ENCODE data around the gene HDAC3.

HDAC3 gene

DNA sequence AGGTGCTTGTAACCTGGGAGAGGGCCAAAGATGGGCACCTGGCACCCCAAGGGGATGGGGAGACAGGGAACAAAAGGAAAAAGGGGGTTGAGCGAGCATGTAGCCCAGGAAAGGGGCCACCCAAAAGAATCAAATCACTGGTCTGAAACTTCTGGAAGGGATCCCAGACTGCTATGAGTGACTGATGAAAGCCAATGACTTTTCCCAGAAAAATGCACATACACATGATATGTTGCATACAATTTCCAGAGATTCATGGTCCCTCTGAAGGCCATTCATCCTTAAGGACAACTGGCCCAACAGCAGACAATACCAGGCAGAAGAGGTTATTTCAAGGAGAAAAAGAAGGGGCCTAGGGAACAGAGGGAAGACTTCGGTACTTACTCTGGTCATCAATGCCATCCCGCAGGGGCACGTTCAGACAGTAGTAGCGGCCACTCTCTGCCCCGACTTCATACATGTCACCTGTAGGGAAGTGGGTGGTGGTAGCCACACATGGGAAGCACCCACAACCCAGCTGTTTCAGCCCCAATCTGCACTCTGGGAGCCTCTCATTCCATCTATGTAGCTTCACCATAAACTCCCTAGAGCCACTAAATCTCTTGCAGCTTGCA lies 8.4 kb downstream of the HDAC3 start (continued):
- TF ChIP-seq, protein P1, sequence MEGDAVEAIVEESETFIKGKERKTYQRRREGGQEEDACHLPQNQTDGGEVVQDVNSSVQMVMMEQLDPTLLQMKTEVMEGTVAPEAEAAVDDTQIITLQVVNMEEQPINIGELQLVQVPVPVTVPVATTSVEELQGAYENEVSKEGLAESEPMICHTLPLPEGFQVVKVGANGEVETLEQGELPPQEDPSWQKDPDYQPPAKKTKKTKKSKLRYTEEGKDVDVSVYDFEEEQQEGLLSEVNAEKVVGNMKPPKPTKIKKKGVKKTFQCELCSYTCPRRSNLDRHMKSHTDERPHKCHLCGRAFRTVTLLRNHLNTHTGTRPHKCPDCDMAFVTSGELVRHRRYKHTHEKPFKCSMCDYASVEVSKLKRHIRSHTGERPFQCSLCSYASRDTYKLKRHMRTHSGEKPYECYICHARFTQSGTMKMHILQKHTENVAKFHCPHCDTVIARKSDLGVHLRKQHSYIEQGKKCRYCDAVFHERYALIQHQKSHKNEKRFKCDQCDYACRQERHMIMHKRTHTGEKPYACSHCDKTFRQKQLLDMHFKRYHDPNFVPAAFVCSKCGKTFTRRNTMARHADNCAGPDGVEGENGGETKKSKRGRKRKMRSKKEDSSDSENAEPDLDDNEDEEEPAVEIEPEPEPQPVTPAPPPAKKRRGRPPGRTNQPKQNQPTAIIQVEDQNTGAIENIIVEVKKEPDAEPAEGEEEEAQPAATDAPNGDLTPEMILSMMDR (tag by site-specific recombination; IDR thresholded peaks at IDR 0.05), result no peak
- TF ChIP-seq ZNF664 (tag by site-specific recombination; IDR thresholded peaks at IDR 0.05), result no peak
- no peak for TF ChIP-seq ZNF146 (tag by site-specific recombination; IDR thresholded peaks at IDR 0.05)
- no peak for TF ChIP-seq HOXD13 (CRISPR knock-in tag; IDR thresholded peaks at IDR 0.05; ENCODE audit: borderline replicate concordance)
- no peak for TF ChIP-seq ZSCAN16 (tag by site-specific recombination; IDR thresholded peaks at IDR 0.05)
- no peak for TF ChIP-seq ZNF2 (tag by site-specific recombination; IDR thresholded peaks at IDR 0.05)
- TF ChIP-seq ZNF433 (tag by site-specific recombination; IDR thresholded peaks at IDR 0.05; ENCODE audit: low read depth), result no peak
- no peak for TF ChIP-seq WT1 (tag by site-specific recombination; IDR thresholded peaks at IDR 0.05)

DNA sequence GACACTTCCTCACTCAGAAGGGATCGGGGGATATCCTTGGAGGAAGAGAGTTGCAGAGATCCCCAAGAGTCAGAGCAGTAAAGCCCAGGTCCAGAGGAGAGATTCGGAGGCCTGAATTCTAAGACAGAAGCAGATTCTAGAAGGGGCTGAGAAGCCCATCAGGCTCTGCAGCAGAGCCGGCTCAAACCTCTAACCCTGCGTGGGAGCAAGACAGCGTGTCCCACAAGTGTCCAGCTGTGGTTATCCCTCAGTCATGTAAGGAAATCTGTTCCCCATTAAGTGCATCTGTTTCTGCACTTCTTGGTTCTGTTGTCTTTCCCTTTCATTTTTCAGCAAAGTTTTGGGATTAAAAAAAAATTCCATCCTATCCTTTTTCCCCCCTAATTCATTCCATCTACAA lies 13.0 kb downstream of the HDAC3 start:
- Histone ChIP-seq H3K4me3 (ENCODE audit: low read depth, low read length) (no peak overlapping the region), H3K9me3 (ENCODE audit: control insufficient read depth, insufficient read depth, low read depth, low read length) (no peaks in the 10 kb centered on the region), H3K4me1 (ENCODE audit: control insufficient read depth, insufficient read depth, low read length) (no peaks in the 10 kb centered on the region), H3K27ac (ENCODE audit: extremely low read depth, low read depth, low read length) (no peak overlapping the region), H3K36me3 (ENCODE audit: control insufficient read depth in 2 of 2, insufficient read depth in 1 of 2, low read length in 2 of 2) (peaks cover 43 to 88% of the 10 kb centered on the region in 2 experiments)
- ChIA-PET POLR2A (no interaction called here), CTCF (interaction anchor here (0.7 to 2.7 kb wide), 2 partner anchors 13 to 31 kb away, joined by 3 to 9 read pairs; partner anchors contain the start of genes HDAC3 and RELL2)
- TF ChIP-seq, protein P2, sequence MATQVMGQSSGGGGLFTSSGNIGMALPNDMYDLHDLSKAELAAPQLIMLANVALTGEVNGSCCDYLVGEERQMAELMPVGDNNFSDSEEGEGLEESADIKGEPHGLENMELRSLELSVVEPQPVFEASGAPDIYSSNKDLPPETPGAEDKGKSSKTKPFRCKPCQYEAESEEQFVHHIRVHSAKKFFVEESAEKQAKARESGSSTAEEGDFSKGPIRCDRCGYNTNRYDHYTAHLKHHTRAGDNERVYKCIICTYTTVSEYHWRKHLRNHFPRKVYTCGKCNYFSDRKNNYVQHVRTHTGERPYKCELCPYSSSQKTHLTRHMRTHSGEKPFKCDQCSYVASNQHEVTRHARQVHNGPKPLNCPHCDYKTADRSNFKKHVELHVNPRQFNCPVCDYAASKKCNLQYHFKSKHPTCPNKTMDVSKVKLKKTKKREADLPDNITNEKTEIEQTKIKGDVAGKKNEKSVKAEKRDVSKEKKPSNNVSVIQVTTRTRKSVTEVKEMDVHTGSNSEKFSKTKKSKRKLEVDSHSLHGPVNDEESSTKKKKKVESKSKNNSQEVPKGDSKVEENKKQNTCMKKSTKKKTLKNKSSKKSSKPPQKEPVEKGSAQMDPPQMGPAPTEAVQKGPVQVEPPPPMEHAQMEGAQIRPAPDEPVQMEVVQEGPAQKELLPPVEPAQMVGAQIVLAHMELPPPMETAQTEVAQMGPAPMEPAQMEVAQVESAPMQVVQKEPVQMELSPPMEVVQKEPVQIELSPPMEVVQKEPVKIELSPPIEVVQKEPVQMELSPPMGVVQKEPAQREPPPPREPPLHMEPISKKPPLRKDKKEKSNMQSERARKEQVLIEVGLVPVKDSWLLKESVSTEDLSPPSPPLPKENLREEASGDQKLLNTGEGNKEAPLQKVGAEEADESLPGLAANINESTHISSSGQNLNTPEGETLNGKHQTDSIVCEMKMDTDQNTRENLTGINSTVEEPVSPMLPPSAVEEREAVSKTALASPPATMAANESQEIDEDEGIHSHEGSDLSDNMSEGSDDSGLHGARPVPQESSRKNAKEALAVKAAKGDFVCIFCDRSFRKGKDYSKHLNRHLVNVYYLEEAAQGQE (tag by site-specific recombination; IDR thresholded peaks at IDR 0.05), result no peak
- TF ChIP-seq, protein P3, sequence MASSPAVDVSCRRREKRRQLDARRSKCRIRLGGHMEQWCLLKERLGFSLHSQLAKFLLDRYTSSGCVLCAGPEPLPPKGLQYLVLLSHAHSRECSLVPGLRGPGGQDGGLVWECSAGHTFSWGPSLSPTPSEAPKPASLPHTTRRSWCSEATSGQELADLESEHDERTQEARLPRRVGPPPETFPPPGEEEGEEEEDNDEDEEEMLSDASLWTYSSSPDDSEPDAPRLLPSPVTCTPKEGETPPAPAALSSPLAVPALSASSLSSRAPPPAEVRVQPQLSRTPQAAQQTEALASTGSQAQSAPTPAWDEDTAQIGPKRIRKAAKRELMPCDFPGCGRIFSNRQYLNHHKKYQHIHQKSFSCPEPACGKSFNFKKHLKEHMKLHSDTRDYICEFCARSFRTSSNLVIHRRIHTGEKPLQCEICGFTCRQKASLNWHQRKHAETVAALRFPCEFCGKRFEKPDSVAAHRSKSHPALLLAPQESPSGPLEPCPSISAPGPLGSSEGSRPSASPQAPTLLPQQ (tag by site-specific recombination; IDR thresholded peaks at IDR 0.05), result no peak
- TF ChIP-seq ZNF785 (tag by site-specific recombination; IDR thresholded peaks at IDR 0.05), result no peak
- TF ChIP-seq ZNF76 (tag by site-specific recombination; IDR thresholded peaks at IDR 0.05; ENCODE audit: borderline replicate concordance, low read depth), result no peak
- TF ChIP-seq EGR2 (tag by site-specific recombination; IDR thresholded peaks at IDR 0.05; ENCODE audit: low read depth), result no peak
- no peak for TF ChIP-seq ZNF146 (tag by site-specific recombination; IDR thresholded peaks at IDR 0.05)
- TF ChIP-seq, protein P4, sequence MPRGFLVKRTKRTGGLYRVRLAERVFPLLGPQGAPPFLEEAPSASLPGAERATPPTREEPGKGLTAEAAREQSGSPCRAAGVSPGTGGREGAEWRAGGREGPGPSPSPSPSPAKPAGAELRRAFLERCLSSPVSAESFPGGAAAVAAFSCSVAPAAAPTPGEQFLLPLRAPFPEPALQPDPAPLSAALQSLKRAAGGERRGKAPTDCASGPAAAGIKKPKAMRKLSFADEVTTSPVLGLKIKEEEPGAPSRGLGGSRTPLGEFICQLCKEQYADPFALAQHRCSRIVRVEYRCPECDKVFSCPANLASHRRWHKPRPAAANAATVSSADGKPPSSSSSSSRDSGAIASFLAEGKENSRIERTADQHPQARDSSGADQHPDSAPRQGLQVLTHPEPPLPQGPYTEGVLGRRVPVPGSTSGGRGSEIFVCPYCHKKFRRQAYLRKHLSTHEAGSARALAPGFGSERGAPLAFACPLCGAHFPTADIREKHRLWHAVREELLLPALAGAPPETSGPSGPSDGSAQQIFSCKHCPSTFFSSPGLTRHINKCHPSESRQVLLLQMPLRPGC (tag by site-specific recombination; IDR thresholded peaks at IDR 0.05), result no peak

DNA sequence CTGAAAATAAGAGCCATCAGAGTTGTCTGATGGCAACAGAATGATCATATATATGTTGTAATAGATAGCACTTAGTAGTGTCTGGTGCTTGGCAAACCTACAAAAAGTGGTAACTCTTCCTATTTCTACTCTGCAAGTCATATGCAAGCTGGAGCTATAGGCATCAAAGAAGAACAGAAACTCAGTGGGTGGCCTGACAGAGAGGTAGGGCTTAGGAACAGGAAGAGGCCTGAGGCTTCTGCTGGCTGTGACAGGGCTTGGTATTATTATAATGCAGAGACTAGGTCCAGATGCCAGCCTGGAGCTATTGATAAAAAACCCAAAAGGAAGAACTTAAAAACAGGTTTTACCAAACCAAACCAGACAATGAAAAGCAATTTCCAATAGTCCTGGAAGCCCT lies 13.5 kb downstream of the HDAC3 start:
- POLR2A ChIA-PET, result no interaction called here
- peaks cover 43 to 84% of the 10 kb centered on the region in 2 experiments for H3K36me3 ChIP-seq (ENCODE audit: control insufficient read depth in 2 of 2, insufficient read depth in 1 of 2, low read length in 2 of 2)
- H3K9me3 ChIP-seq (ENCODE audit: control insufficient read depth, insufficient read depth, low read depth, low read length), result no peaks in the 10 kb centered on the region
- CTCF ChIA-PET, result interaction anchor here (0.6 to 2.7 kb wide), 4 partner anchors 13 to 184 kb away, joined by 3 to 9 read pairs (median 4); partner anchors contain the start of genes HDAC3 and RELL2
- H3K27ac ChIP-seq (ENCODE audit: extremely low read depth, low read depth, low read length), result no peak overlapping the region
- no peak overlapping the region for H3K4me3 ChIP-seq (ENCODE audit: low read depth, low read length)
- no peaks in the 10 kb centered on the region for H3K4me1 ChIP-seq (ENCODE audit: control insufficient read depth, insufficient read depth, low read length)
- TF ChIP-seq ZIC2 (tag by site-specific recombination; IDR thresholded peaks at IDR 0.05) (no peak), GFI1B (tag by site-specific recombination; IDR thresholded peaks at IDR 0.05) (no peak), ZNF623 (tag by site-specific recombination; IDR thresholded peaks at IDR 0.05) (no peak), ZNF777 (tag by site-specific recombination; IDR thresholded peaks at IDR 0.05; ENCODE audit: borderline replicate concordance) (no peak), ZNF621 (tag by site-specific recombination; IDR thresholded peaks at IDR 0.05) (no peak)
- TF ChIP-seq, protein P4 (tag by site-specific recombination; IDR thresholded peaks at IDR 0.05), result no peak
- TF ChIP-seq, protein P5, sequence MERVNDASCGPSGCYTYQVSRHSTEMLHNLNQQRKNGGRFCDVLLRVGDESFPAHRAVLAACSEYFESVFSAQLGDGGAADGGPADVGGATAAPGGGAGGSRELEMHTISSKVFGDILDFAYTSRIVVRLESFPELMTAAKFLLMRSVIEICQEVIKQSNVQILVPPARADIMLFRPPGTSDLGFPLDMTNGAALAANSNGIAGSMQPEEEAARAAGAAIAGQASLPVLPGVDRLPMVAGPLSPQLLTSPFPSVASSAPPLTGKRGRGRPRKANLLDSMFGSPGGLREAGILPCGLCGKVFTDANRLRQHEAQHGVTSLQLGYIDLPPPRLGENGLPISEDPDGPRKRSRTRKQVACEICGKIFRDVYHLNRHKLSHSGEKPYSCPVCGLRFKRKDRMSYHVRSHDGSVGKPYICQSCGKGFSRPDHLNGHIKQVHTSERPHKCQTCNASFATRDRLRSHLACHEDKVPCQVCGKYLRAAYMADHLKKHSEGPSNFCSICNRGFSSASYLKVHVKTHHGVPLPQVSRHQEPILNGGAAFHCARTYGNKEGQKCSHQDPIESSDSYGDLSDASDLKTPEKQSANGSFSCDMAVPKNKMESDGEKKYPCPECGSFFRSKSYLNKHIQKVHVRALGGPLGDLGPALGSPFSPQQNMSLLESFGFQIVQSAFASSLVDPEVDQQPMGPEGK (tag by site-specific recombination; IDR thresholded peaks at IDR 0.05), result no peak

Measured in HEK293 (cell line).